Vagina (tissue), 2 donors: ENCODE results near the gene ZNHIT3. TPM values are rescaled to one million over a fixed set of nuclear protein-coding genes. Genes with fewer than 3 reads are reported as not detected.

Experiments
- DNase-seq, 2 donors: peaks; one replicate each; pipeline ENCODE4 v3.0.0-alpha.2; 2017; ENCODE audit errors: extremely low spot score in 2 of 2
- H3K27ac ChIP-seq: fragments of 200-600 bp; sonication (generic); one replicate; pipeline ENCODE4 v1.5.1; 2019
- H3K27me3 ChIP-seq: fragments of 200-600 bp; sonication (generic); one replicate; pipeline ENCODE4 v1.5.1; 2019
- H3K36me3 ChIP-seq, 2 donors: fragments of 200-600 bp; sonication (generic); one replicate each; pipeline ENCODE4 v1.5.1; 2017 to 2019
- H3K4me1 ChIP-seq: fragments of 200-600 bp; sonication (generic); one replicate; pipeline ENCODE4 v1.5.1; 2019
- H3K4me3 ChIP-seq, 2 donors: fragments of 200-600 bp; sonication (generic); 1 replicate in 1 of 2; 2 replicates in 1 of 2; pipeline ENCODE4 v1.5.1; 2016 to 2019
- H3K9me3 ChIP-seq: fragments of 200-600 bp; sonication (generic); one replicate; pipeline ENCODE4 v1.5.1; 2019
- CTCF ChIP-seq, 3 experiments: fragments of 450-650 bp in 2 of 3; fragments of 200-600 bp in 1 of 3; sonication (generic) in 1 of 3; IDR thresholded peaks; one replicate each; pipeline ENCODE4 v1.5.1; 2017 to 2019; ENCODE audit warnings: antibody characterized with exemption in 3 of 3, mild to moderate bottlenecking in 2 of 3, moderate library complexity in 2 of 3
- POLR2A ChIP-seq, 2 donors: fragments of 450-650 bp; IDR thresholded peaks; one replicate each; pipeline ENCODE4 v1.6.1; 2017; ENCODE audit warnings: antibody characterized with exemption in 2 of 2, mild to moderate bottlenecking in 2 of 2, moderate library complexity in 2 of 2
- POLR2AphosphoS5 ChIP-seq, 2 donors: sonication (generic); formaldehyde crosslinking; IDR thresholded peaks; one replicate each; pipeline ENCODE4 v1.9.0; 2017; ENCODE audit warnings: antibody characterized with exemption in 2 of 2, mild to moderate bottlenecking in 2 of 2, low read depth in 1 of 2; ENCODE audit not compliant: insufficient read depth in 1 of 2
- intact Hi-C: fragments of 100-400 bp; cut with DNase I; formaldehyde crosslinking; loops from one replicate; pipeline ENCODE4 v1.15.1; 2023
- total RNA-seq: library from RNA; depleted of rRNA; stranded (reverse); fragments of >200 nt; gene quantifications from one replicate; pipeline ENCODE4 v1.2.3, GENCODE V29; 2016

ZNHIT3 gene
- total RNA-seq, 1 donor from 2014 or later = 13.5 TPM

GRCh38 chr17:36459601-36460000 is 26.9 kb upstream of the ZNHIT3 start:
- no peaks in the 10 kb centered on the region for H3K36me3 ChIP-seq
- H3K9me3 ChIP-seq = no peaks in the 10 kb centered on the region
- no peak overlapping the region for H3K27ac ChIP-seq
- intact Hi-C loops = no loop called here
- H3K4me3 ChIP-seq = no peak overlapping the region
- no peaks in the 10 kb centered on the region for H3K27me3 ChIP-seq
- TF ChIP-seq POLR2A (IDR thresholded peaks at IDR 0.05) (no peak), CTCF (IDR thresholded peaks at IDR 0.05) (no peak), POLR2AphosphoS5 (IDR thresholded peaks at IDR 0.05; ENCODE audit: insufficient read depth in 1 of 2, low read depth in 1 of 2) (no peak)
- no peak for DNase-seq
- H3K4me1 ChIP-seq = peaks cover 7% of the 10 kb centered on the region

- Histone ChIP-seq H3K27ac (no peak overlapping the region), H3K27me3 (no peaks in the 10 kb centered on the region), H3K4me1 (peaks cover 7% of the 10 kb centered on the region), H3K36me3 (no peaks in the 10 kb centered on the region), H3K4me3 (no peak overlapping the region), H3K9me3 (no peaks in the 10 kb centered on the region)
- no peak for TF ChIP-seq POLR2AphosphoS5 (IDR thresholded peaks at IDR 0.05; ENCODE audit: insufficient read depth in 1 of 2, low read depth in 1 of 2)
- no peak for TF ChIP-seq CTCF (IDR thresholded peaks at IDR 0.05)
- TF ChIP-seq POLR2A (IDR thresholded peaks at IDR 0.05) = no peak
- intact Hi-C loops = no loop called here
- no peak for DNase-seq
Measured at GRCh38 chr17:36460265-36460937, 26.1 kb upstream of the ZNHIT3 start.

GRCh38 chr17:36461330-36462110 is 25.0 kb upstream of the ZNHIT3 start:
- Histone ChIP-seq H3K27ac (no peak overlapping the region), H3K4me3 (no peak overlapping the region), H3K4me1 (peaks cover 7% of the 10 kb centered on the region), H3K9me3 (no peaks in the 10 kb centered on the region), H3K27me3 (no peaks in the 10 kb centered on the region), H3K36me3 (no peaks in the 10 kb centered on the region)
- intact Hi-C loops = no loop called here
- DNase-seq = no peak
- TF ChIP-seq POLR2AphosphoS5 (IDR thresholded peaks at IDR 0.05; ENCODE audit: insufficient read depth in 1 of 2, low read depth in 1 of 2) (no peak), POLR2A (IDR thresholded peaks at IDR 0.05) (no peak), CTCF (IDR thresholded peaks at IDR 0.05) (no peak)

- Histone ChIP-seq H3K27ac (no peak overlapping the region), H3K4me3 (no peak overlapping the region), H3K9me3 (no peaks in the 10 kb centered on the region), H3K4me1 (peaks cover 7% of the 10 kb centered on the region), H3K27me3 (no peaks in the 10 kb centered on the region), H3K36me3 (no peaks in the 10 kb centered on the region)
- DNase-seq = no peak
- no peak for TF ChIP-seq CTCF (IDR thresholded peaks at IDR 0.05)
- intact Hi-C loops = no loop called here
Measured at GRCh38 chr17:36463916-36464764, 22.3 kb upstream of the ZNHIT3 start.
